Left renal cortex interstitium (tissue), 4 donors: ENCODE results near the gene ARHGAP10. TPM values are rescaled to one million over a fixed set of nuclear protein-coding genes. Genes with fewer than 3 reads are reported as not detected.

Experiments
- DNase-seq, 4 donors: peaks; one replicate each; pipeline ENCODE4 v3.0.0-alpha.2; 2013; ENCODE audit warnings: low read depth in 4 of 4, low spot score in 2 of 4, missing footprints in 1 of 4
- polyA plus RNA-seq, 4 donors: library from polyadenylated mRNA; unstranded; fragments of 120-200 nt; gene quantifications; one replicate each; pipeline ENCODE4 v1.2.1, GENCODE V29; 2013; ENCODE audit not compliant: insufficient read length in 4 of 4

The ARHGAP10 gene
- polyA plus RNA-seq, 4 donors = 18.3 to 20.9 (median 19.5) TPM

DNA sequence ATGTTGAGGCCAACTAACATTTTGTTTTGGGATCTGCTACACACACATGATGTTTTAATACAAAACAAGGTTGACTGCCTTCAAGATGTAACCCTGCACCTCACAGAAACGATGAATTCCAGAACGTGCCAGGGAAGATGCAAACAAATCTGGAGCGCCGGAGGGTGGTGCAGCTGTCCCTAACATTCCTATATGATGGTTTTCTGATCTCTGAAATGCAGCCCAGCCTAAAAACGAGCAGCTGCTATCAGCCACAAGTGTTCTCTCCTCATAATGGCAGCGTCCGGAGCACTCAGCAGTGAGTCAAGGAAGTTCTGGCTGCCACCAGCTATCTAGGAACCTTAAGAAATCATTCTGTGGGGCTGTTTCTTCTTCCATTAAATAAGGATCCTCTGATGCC is 376.9 kb downstream of the ARHGAP10 start:
- DNase-seq = no peak

DNA sequence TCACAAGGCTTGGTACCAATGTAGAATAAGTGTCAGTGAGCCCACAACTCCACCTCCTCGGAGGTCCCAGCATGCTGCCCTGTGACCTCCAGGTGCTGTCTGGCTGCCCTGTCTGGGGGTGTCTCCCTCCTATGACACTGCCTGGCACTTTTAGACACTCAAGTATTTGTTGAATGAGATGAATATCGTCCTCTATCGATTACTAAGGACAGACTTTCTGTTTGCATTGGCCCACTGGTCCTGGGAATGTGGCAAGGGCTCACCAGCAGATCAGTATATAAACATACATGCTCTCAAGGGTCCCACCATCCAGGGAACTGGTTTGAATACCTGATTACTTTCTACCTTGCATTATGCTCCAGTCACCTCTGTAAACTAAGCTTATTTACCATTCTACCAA is 377.3 kb downstream of the ARHGAP10 start:
- no peak for DNase-seq

DNA sequence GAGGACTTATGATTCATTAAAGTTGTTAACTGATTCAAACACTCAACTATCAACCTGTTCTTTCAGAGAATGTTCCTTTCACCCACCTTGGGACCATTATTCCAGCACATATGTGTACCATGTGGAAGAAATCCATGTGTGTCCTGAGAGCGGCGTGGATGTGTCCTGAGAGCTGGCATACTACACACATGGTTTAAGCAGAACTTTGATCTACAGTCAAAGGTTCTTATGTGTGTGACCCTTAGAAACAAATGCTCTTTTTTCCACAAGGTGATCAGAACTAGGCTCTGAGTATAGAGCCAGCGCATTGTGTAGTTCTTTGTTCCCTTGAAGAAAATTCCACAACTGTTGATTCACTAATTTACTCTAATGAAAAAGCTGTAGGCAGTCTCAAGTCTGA is 378.3 kb downstream of the ARHGAP10 start:
- DNase-seq = no peak

DNA sequence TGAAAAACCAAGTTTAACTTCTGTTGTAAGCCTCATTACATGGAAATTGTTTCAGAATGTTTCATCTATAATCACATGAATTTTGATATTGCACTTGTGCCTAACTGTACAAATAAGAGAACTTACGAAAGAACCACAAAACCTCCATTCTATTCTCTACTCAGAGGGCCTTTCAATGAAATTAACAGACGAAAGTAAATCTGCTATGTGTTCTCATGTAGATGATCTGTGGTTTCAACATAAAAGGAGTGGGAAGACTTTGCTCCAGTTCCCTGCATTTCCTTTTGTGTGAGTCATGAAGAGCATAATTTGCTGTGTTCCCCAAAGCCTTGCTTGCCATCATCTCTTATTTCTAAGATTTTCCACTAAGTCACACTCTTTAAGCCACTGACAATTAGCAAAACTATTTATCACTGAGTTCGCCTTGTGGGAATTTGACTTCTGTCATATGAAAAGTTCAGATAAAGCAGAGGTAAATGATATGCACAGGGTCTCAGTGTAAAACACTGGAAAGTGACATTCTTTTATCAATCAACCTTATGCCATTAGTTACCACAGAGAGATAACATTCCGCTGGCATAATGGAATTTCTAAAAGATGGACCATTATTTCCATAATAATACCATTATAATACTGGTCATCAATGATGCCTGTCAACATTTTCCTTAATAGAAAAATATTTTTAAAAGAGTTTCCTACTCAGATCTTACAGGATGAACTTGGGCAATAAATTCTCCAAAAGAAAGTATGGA is 380.5 kb downstream of the ARHGAP10 start:
- DNase-seq = no peak

DNA sequence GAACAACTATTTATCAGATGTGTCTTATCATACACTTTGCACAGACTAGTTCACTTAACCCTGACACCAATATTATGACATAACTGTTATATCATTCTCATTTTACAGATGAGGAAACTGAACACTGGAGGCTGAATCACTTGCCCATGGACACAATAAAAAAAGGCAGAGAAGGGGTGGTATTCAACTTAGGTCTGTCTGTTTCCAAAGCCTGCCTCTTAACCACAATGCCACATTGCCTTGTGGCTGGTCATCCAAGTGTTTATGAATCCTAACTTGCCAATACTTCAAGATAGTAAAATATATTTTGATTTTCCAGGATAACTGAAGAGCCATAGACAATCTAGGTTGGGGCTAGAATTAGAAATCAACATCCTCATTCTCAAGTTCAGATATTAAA is 382.5 kb downstream of the ARHGAP10 start:
- no peak for DNase-seq

DNA sequence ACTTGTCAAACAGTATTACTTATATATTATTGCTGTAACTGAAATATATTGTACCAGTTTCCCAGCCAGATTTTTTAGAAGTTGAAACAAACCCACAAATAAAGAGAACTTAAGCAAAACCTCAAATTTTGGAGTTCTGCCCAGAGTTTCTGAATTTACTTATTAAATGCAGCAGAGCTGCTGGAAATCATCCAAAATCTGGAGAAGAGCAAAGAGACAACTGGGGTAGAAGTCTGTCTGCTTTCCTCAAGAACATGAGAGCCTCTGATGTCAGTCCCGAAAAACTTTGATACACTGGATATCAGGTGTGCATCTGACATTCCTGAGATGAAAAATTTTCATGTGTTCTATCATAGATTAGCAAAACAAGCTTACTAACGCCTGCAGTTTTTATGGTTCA is 384.4 kb downstream of the ARHGAP10 start:
- peak in 3 of 4 donors; percentile 9 to 48 (median 14) for DNase-seq

DNA sequence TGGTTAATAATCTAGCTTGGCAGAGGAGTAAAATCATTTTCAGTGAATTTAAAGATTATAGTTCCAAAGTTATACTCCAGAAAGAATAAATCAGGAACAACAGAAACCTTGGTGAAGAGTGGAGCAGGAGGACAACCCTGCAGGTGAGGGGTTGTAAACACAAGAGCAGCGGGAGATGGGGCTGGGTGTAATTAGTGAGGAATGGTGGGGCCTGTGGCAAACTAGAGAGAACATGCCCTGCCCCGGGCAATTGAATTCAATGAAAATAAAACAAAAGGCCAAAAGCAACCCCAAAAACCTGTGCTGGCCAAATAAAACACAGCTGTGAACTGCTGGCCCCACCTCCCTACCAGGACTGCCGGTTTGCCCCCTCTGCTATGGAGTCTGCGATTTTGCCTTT is 385.1 kb downstream of the ARHGAP10 start:
- no peak for DNase-seq

DNA sequence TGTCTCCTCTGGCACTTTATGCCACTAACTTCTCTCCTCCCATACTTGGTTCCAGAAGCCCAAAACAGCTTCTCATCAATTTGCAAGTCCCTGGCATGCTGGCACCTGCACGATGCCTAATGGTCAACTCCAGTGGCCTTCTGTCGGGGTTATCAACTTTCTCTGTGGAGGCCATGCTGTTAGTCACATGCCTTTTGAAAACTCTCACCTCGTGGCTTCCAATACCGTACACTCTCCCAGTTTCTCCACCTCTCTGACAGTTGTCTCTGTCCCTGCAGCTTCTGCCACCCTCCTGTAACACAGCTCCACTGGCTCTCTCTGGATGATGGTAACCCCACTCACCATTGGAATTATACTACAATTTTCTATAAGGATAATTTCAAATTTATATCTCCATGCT is 386.3 kb downstream of the ARHGAP10 start:
- no peak for DNase-seq

DNA sequence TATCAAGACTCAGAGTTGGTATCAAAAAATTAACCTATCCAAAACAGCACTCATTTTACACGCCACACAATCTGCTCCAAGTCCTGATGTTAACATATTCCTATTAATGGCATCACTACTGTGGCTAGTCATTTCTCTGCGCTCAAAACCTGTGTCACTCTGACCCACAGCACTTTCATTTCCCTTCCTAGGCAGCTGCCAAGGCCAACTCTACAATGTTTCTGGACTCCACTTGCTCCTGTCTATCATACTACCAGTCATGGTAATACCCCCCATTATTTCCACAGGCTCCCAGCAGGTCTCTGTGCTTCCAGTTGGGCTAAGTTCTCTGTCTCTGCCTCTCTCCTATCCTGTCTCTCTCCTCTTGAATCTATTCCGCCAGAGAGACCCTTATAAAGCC is 386.7 kb downstream of the ARHGAP10 start:
- DNase-seq = no peak

DNA sequence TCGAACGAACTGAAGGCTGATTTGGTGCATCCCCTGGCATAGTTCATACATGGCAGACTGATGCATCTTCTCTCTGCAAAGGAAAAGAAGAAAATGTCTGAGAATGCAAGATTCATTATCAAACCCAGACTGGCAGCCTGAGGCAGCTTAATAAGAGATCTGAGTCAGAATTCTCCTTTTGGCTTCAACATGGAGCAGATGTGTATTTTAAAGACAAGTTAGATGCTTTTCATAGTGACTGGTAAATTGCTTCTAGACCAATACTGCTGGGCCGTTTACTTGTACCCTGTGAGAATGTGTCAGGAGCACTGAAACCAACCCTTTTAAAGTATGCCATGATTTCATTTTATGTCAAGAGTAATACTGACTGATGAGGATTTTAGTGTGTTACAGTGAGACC is 388.3 kb downstream of the ARHGAP10 start:
- DNase-seq = no peak

Other genes with a start within 250 kb of the ARHGAP10 start
- 10 to 100 TPM; 43.6 to 55.7 (median 53.5) TPM for gene TMEM184C, start 114.7 kb upstream of the ARHGAP10 start, polyA plus RNA-seq
- 10 to 100 TPM; 22.9 to 33.3 (median 26.6) TPM for gene PRMT9, start 47.9 kb upstream of the ARHGAP10 start, polyA plus RNA-seq